Activated CD4-positive, alpha-beta T cell treated with anti-CD3 and anti-CD28 coated beads, Interleukin-2, Interleukin-4, amounts not matched to agents 100 ng/mL and 50 ng/mL, durations not matched to agents 16 hours and 8 hours (primary cell): ENCODE measurements around the gene PKP3.
"Not testable (repeated sequence)": the region's sequence is repeated elsewhere in the genome, so short reads cannot be mapped to it uniquely, and the experiment has no call there.

Source experiments
- DNase-seq: peaks from one replicate; pipeline ENCODE4 v3.0.0-alpha.2; 2020; ENCODE audit warnings: low spot score

PKP3 gene

GRCh38 chr11:394034-394857, at the start of gene PKP3:
PKP3 (plus strand) TSS chr11:394209; CDS start chr11:394293, 84 bp downstream.
- DNase-seq, result no peak

GRCh38 chr11:344836-345578, 49.0 kb upstream of the PKP3 start:
- DNase-seq, result no peak

GRCh38 chr11:346529-346928, 47.5 kb upstream of the PKP3 start:
- DNase-seq, result no peak

- not testable (repeated sequence) for DNase-seq
Observed at GRCh38 chr11:349270-349954, 44.6 kb upstream of the PKP3 start.

- not testable (repeated sequence) for DNase-seq
Observed at GRCh38 chr11:350033-350722, 43.8 kb upstream of the PKP3 start.

GRCh38 chr11:350723-351255, 43.2 kb upstream of the PKP3 start:
- DNase-seq, result no peak

- no peak for DNase-seq
Observed at GRCh38 chr11:351411-351810, 42.6 kb upstream of the PKP3 start.

GRCh38 chr11:352456-353031, 41.5 kb upstream of the PKP3 start:
- no peak for DNase-seq

GRCh38 chr11:353179-353873, 40.7 kb upstream of the PKP3 start:
- DNase-seq, result no peak

GRCh38 chr11:355581-356458, 38.2 kb upstream of the PKP3 start:
- DNase-seq, result peak; percentile 73

- no peak for DNase-seq
Observed at GRCh38 chr11:356610-357009, 37.4 kb upstream of the PKP3 start.

- no peak for DNase-seq
Observed at GRCh38 chr11:357582-357981, 36.4 kb upstream of the PKP3 start.

- DNase-seq, result no peak
Observed at GRCh38 chr11:358129-358800, 35.7 kb upstream of the PKP3 start.

- peak; percentile 25 for DNase-seq
Observed at GRCh38 chr11:359181-359714, 34.8 kb upstream of the PKP3 start.

GRCh38 chr11:360326-361280, 33.4 kb upstream of the PKP3 start:
- no peak for DNase-seq

GRCh38 chr11:362642-363442, 31.2 kb upstream of the PKP3 start:
- DNase-seq, result no peak

- DNase-seq, result not testable (repeated sequence)
Observed at GRCh38 chr11:363443-363805, 30.6 kb upstream of the PKP3 start.
